ENCODE results near the gene DNAJB4.
"Not testable (repeated sequence)": the region's sequence is repeated elsewhere in the genome, so short reads cannot be mapped to it uniquely, and the experiment has no call there.

DNAJB4 gene

GRCh38 chr1:78003882-78004718 is 639 bp upstream of the DNAJB4 start:
- CTCF ChIA-PET = interaction anchor here (1.1 to 1.9 kb wide), 4 partner anchors 24 to 110 kb away, joined by 7 to 11 read pairs (median 8); partner anchors contain the start of gene FUBP1
- no peaks in the 10 kb centered on the region for H3K9me3 Mint-ChIP-seq
- peak; percentile 57 for DNase-seq
- H3K27ac Mint-ChIP-seq = peak overlapping the region; percentile 98
- H3K27me3 Mint-ChIP-seq = no peaks in the 10 kb centered on the region
- peaks cover 1% of the 10 kb centered on the region for H3K36me3 Mint-ChIP-seq
- peak overlapping the region; percentile 90 for H3K4me3 Mint-ChIP-seq
- H3K4me1 Mint-ChIP-seq = peaks cover 36% of the 10 kb centered on the region

- CTCF ChIA-PET = interaction anchor here (0.7 to 1.9 kb wide), 6 partner anchors 8 to 667 kb away, joined by 3 to 11 read pairs (median 3); no protein-coding TSS in a partner anchor
- peak overlapping the region; percentile 90 for H3K4me3 Mint-ChIP-seq
- DNase-seq = no peak
- no peaks in the 10 kb centered on the region for H3K27me3 Mint-ChIP-seq
- peaks cover 40% of the 10 kb centered on the region for H3K4me1 Mint-ChIP-seq
- H3K9me3 Mint-ChIP-seq = no peaks in the 10 kb centered on the region
- H3K27ac Mint-ChIP-seq = peak overlapping the region; percentile 98
- H3K36me3 Mint-ChIP-seq = peaks cover 1% of the 10 kb centered on the region
Measured at GRCh38 chr1:78005448-78005722, 646 bp downstream of the DNAJB4 start.

DNA sequence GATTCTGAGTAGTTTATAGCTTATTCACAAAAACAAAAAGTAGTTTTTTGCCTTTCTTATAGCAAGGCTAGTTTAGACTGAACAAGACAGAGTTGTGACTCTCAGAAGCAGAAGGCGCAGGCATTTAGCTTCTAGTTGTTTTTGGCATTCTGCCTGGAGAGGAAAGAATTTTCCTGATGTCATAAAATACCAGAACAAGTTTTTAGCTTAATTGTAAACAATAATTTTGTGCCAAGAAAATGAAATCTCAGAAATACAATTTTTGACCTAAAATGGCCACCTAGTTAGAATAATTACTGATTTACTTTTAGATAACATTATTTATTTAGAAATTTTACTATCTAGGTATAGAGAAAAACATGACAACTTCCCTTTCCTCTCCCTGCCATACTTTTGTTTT is 1.0 kb downstream of the DNAJB4 start:
- DNase-seq = no peak

DNA sequence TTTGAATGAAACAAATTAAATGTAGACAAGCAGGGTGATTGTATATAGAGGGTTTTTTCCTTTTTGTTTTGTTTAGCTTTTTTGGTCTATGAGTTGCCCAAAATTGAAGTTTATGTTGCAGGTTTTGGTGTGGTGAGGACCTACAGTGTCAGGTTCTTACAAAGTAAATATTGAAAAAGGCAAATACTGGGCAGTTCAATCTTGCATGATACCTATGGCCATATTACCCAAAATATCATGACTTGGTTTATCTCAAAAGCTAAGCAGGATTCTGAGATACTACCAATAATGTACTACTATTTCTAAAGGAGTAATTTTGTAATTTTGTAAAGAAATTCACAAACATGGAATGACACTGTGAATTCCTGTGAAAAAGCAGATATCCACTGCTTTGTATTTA is 1.8 kb downstream of the DNAJB4 start:
- H3K36me3 Mint-ChIP-seq = peaks cover 1% of the 10 kb centered on the region
- CTCF ChIA-PET = no interaction called here
- no peak overlapping the region for H3K27ac Mint-ChIP-seq

More for the DNA sequence above, 1.0 kb downstream of the DNAJB4 start:
- Mint-ChIP-seq H3K27ac (peak overlapping the region; percentile 98), H3K4me3 (peak overlapping the region; percentile 90), H3K9me3 (no peaks in the 10 kb centered on the region), H3K27me3 (no peaks in the 10 kb centered on the region), H3K4me1 (peaks cover 40% of the 10 kb centered on the region), H3K36me3 (peaks cover 1% of the 10 kb centered on the region)
- CTCF ChIA-PET = interaction anchor here (0.8 to 1.9 kb wide), 3 partner anchors 109 to 667 kb away, joined by 3 to 11 read pairs (median 3); no protein-coding TSS in a partner anchor

GRCh38 chr1:78007677-78008341 is 3.1 kb downstream of the DNAJB4 start:
- Mint-ChIP-seq H3K4me1 (peaks cover 37% of the 10 kb centered on the region), H3K9me3 (no peaks in the 10 kb centered on the region), H3K27ac (no peak overlapping the region), H3K27me3 (no peaks in the 10 kb centered on the region), H3K36me3 (no peaks in the 10 kb centered on the region), H3K4me3 (no peak overlapping the region)
- CTCF ChIA-PET = no interaction called here
- DNase-seq = no peak

More for the DNA sequence above, 1.8 kb downstream of the DNAJB4 start:
- H3K4me3 Mint-ChIP-seq = peak overlapping the region; percentile 90
- no peaks in the 10 kb centered on the region for H3K9me3 Mint-ChIP-seq
- no peak for DNase-seq
- H3K4me1 Mint-ChIP-seq = peaks cover 40% of the 10 kb centered on the region
- no peaks in the 10 kb centered on the region for H3K27me3 Mint-ChIP-seq

GRCh38 chr1:78009276-78009675 is 4.5 kb downstream of the DNAJB4 start:
- no peak overlapping the region for H3K27ac Mint-ChIP-seq
- CTCF ChIA-PET = no interaction called here
- H3K9me3 Mint-ChIP-seq = no peaks in the 10 kb centered on the region
- H3K27me3 Mint-ChIP-seq = no peaks in the 10 kb centered on the region
- H3K4me3 Mint-ChIP-seq = no peak overlapping the region
- H3K36me3 Mint-ChIP-seq = peaks cover 5% of the 10 kb centered on the region
- DNase-seq = no peak
- H3K4me1 Mint-ChIP-seq = peaks cover 24% of the 10 kb centered on the region

- Mint-ChIP-seq H3K27me3 (no peaks in the 10 kb centered on the region), H3K4me3 (no peak overlapping the region)
- DNase-seq = no peak
Measured at GRCh38 chr1:78009836-78010235, 5.1 kb downstream of the DNAJB4 start.

GRCh38 chr1:78011050-78011449 is 6.3 kb downstream of the DNAJB4 start:
- H3K4me1 Mint-ChIP-seq = peaks cover 22% of the 10 kb centered on the region
- CTCF ChIA-PET = no interaction called here

More at GRCh38 chr1:78009836-78010235, 5.1 kb downstream of the DNAJB4 start:
- Mint-ChIP-seq H3K27ac (no peak overlapping the region), H3K36me3 (peaks cover 5% of the 10 kb centered on the region), H3K4me1 (peaks cover 23% of the 10 kb centered on the region), H3K9me3 (no peaks in the 10 kb centered on the region)
- CTCF ChIA-PET = no interaction called here

DNA sequence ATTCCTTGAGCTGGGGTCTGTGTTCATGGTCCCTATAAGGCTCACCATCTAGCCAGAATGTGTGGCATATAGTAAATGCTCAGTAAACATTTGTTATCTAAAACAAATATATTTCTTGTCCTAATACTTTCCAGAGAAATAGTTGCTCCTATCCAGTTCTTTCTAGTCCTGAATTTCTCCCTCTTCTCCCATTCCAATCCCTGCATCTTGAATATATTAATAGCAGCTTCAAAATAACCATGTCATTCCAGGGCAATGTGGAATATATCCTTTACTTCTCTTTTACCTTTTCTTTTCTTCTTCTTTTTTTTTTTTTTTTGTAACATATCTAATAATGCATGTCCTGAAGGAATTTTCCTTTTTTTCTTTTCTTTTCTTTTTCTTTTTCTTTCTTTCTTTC is 10.4 kb downstream of the DNAJB4 start:
- Mint-ChIP-seq H3K36me3 (peaks cover 14% of the 10 kb centered on the region), H3K4me1 (no peaks in the 10 kb centered on the region)

More at GRCh38 chr1:78011050-78011449, 6.3 kb downstream of the DNAJB4 start:
- peaks cover 12% of the 10 kb centered on the region for H3K36me3 Mint-ChIP-seq
- no peak overlapping the region for H3K4me3 Mint-ChIP-seq
- no peaks in the 10 kb centered on the region for H3K27me3 Mint-ChIP-seq
- no peak overlapping the region for H3K27ac Mint-ChIP-seq
- H3K9me3 Mint-ChIP-seq = no peaks in the 10 kb centered on the region
- DNase-seq = no peak

GRCh38 chr1:78019024-78019423 is 14.3 kb downstream of the DNAJB4 start:
- Mint-ChIP-seq H3K4me3 (no peak overlapping the region), H3K27me3 (no peaks in the 10 kb centered on the region), H3K9me3 (no peaks in the 10 kb centered on the region), H3K27ac (no peak overlapping the region), H3K4me1 (no peaks in the 10 kb centered on the region), H3K36me3 (peaks cover 8% of the 10 kb centered on the region)
- no peak for DNase-seq
- CTCF ChIA-PET = no interaction called here

More for the DNA sequence above, 10.4 kb downstream of the DNAJB4 start:
- DNase-seq = no peak
- Mint-ChIP-seq H3K4me3 (no peak overlapping the region), H3K9me3 (no peaks in the 10 kb centered on the region), H3K27ac (no peak overlapping the region), H3K27me3 (no peaks in the 10 kb centered on the region)
- CTCF ChIA-PET = interaction anchor here (1.3 kb wide), 1 partner anchor 99 kb away, joined by 4 read pairs; no protein-coding TSS in a partner anchor

- H3K27me3 Mint-ChIP-seq, CTCF ChIA-PET, H3K36me3 Mint-ChIP-seq, H3K9me3 Mint-ChIP-seq, H3K4me3 Mint-ChIP-seq, DNase-seq, H3K27ac Mint-ChIP-seq, H3K4me1 Mint-ChIP-seq: not testable (repeated sequence)
Measured at GRCh38 chr1:78021134-78021533, 16.4 kb downstream of the DNAJB4 start.

DNA sequence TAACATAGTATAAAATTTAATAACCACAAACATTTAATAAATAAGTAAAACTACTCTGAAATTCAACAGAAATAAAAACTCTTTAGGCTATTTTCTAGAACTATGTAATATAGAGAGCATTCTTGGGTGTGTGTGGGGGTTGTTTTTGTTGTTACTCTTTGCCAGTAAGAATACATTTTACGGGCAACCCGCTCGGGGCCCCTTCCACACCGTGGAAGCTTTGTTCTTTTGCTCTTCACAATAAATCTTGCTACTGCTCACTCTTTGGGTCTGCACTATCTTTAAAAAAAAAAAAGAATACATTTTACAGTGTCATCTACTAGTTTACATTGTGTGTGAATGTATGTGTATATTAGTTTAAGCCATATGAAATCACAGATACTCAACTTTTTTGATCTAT is 25.1 kb downstream of the DNAJB4 start:
- no peaks in the 10 kb centered on the region for H3K4me1 Mint-ChIP-seq
- H3K36me3 Mint-ChIP-seq = no peaks in the 10 kb centered on the region
- H3K4me3 Mint-ChIP-seq = no peak overlapping the region
- CTCF ChIA-PET = interaction anchor here (0.5 kb wide), 1 partner anchor 303 kb away, joined by 3 read pairs; no protein-coding TSS in a partner anchor
- peaks cover 9% of the 10 kb centered on the region for H3K27me3 Mint-ChIP-seq
- H3K9me3 Mint-ChIP-seq = no peaks in the 10 kb centered on the region
- no peak for DNase-seq
- H3K27ac Mint-ChIP-seq = no peak overlapping the region

DNA sequence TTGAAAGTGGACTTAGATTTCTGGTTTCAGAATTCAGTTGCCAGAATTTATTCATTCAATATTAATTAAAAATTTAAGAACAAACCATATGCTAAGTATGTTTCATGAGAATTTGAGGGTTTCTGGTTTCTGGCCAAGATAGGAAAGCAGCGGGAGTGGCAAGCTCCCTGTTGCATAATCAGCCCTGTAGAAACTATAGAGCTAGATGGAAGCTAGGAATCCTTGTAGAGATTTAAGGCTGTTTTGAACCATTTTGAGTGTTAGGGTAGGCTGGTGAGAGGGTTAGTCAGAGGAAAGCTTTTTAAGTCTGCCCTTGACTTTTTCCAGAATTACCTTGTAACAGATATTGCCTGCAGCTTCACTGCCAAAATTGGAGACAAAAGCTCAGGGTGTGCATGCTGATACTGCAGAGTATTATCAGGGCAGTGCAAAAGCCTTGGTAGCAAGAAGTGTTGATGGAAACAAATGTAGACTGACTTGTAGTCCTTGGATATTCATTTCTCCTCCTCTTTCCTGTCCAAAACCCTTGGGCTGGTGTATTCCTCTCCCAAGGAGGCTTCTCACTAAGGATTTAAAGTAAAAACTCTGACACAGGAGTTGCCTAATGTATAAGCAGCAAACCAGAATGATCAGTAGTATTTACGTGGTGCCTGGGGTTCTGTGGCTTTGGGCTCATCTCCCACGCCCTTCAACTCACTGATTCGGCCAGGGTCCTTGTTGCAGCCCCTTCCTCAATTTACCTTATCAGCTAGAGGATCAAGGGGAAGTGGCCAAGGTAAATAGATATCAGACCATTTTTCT is 28.5 kb downstream of the DNAJB4 start:
- Mint-ChIP-seq H3K4me3 (no peak overlapping the region), H3K4me1 (no peaks in the 10 kb centered on the region), H3K36me3 (no peaks in the 10 kb centered on the region), H3K27me3 (peaks cover 9% of the 10 kb centered on the region), H3K27ac (no peak overlapping the region), H3K9me3 (no peaks in the 10 kb centered on the region)
- CTCF ChIA-PET = no interaction called here
- DNase-seq = no peak

DNA sequence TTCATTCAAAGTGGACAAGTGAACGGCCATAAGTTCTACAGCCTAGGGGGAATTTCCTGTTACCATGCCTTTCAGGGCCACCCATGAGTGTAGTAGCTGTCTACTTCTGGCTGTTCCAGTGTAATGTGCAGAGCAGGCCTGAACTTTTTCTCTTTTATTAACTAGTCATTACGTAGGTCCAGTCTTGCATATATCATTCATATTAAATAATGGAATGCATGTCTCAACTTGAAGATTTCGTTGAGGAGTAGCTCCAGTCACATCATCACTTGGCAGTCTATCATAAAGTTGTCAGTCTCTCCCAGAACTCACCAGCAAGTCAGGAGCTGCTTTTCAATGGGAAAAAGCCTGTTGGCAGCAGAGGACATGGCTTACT is 29.0 kb downstream of the DNAJB4 start:
- Mint-ChIP-seq H3K4me1 (no peaks in the 10 kb centered on the region), H3K4me3 (no peak overlapping the region), H3K9me3 (no peaks in the 10 kb centered on the region), H3K27me3 (peaks cover 9% of the 10 kb centered on the region), H3K36me3 (no peaks in the 10 kb centered on the region), H3K27ac (no peak overlapping the region)
- CTCF ChIA-PET = no interaction called here
- no peak for DNase-seq
